ENCODE measurements around the gene RAP1A. TPM values are rescaled to one million over a fixed set of nuclear protein-coding genes. Genes with fewer than 3 reads are reported as not detected.

RAP1A gene
- total and polyA plus RNA-seq, 10 donors, result 83.3 to 125 (median 105) TPM

GRCh38 chr1:111734426-111734825 is 114.8 kb downstream of the RAP1A start:
- Histone ChIP-seq H3K4me3 (peak overlapping the region in 1 of 8 donors; percentile 49), H3K27me3 (replicated peaks in 1 of 7) (peaks cover 0 to 23% (median 0%) of the 10 kb centered on the region in 7 donors), H3K4me1 (peaks cover 11 to 88% (median 60%) of the 10 kb centered on the region in 6 donors), H3K9me3 (no peaks in the 10 kb centered on the region), H3K27ac (peak overlapping the region in 7 of 8 donors; percentile 73 to 98 (median 85)), H3K36me3 (no peaks in the 10 kb centered on the region)
- WGBS, 5 donors, result 81 to 95% (median 88%) methylated on average over 3 of the region's 3 CpGs
- intact Hi-C loops (cut with DNase I; ENCODE audit: low total_unique reads), result no loop called here
- TF ChIP-seq POLR2AphosphoS5 (IDR thresholded peaks at IDR 0.05) (no peak), POLR2A (IDR thresholded peaks at IDR 0.05) (no peak)
- TF ChIP-seq, protein P1, sequence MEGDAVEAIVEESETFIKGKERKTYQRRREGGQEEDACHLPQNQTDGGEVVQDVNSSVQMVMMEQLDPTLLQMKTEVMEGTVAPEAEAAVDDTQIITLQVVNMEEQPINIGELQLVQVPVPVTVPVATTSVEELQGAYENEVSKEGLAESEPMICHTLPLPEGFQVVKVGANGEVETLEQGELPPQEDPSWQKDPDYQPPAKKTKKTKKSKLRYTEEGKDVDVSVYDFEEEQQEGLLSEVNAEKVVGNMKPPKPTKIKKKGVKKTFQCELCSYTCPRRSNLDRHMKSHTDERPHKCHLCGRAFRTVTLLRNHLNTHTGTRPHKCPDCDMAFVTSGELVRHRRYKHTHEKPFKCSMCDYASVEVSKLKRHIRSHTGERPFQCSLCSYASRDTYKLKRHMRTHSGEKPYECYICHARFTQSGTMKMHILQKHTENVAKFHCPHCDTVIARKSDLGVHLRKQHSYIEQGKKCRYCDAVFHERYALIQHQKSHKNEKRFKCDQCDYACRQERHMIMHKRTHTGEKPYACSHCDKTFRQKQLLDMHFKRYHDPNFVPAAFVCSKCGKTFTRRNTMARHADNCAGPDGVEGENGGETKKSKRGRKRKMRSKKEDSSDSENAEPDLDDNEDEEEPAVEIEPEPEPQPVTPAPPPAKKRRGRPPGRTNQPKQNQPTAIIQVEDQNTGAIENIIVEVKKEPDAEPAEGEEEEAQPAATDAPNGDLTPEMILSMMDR (IDR thresholded peaks at IDR 0.05 in 8 of 11, conservative IDR thresholded peaks at IDR 0.05 in 3 of 11), result no peak
- DNase-seq, result no peak

- Histone ChIP-seq H3K27ac (peak overlapping the region in 5 of 8 donors; percentile 82 to 98 (median 90)), H3K4me1 (peaks cover 11 to 92% (median 62%) of the 10 kb centered on the region in 6 donors), H3K9me3 (no peaks in the 10 kb centered on the region), H3K36me3 (no peaks in the 10 kb centered on the region), H3K27me3 (replicated peaks in 1 of 7) (peaks cover 0 to 27% (median 0%) of the 10 kb centered on the region in 7 donors), H3K4me3 (peak overlapping the region in 1 of 8 donors; percentile 49)
- TF ChIP-seq, protein P1 (IDR thresholded peaks at IDR 0.05 in 8 of 11, conservative IDR thresholded peaks at IDR 0.05 in 3 of 11), result no peak
- TF ChIP-seq POLR2A (IDR thresholded peaks at IDR 0.05) (no peak), POLR2AphosphoS5 (IDR thresholded peaks at IDR 0.05) (no peak)
- 82 to 90% (median 86%) methylated on average over 3 of the region's 3 CpGs for WGBS, 5 donors
- no peak for DNase-seq
- intact Hi-C loops (cut with DNase I; ENCODE audit: low total_unique reads), result no loop called here
Observed at GRCh38 chr1:111734856-111735255, 115.3 kb downstream of the RAP1A start.

DNA sequence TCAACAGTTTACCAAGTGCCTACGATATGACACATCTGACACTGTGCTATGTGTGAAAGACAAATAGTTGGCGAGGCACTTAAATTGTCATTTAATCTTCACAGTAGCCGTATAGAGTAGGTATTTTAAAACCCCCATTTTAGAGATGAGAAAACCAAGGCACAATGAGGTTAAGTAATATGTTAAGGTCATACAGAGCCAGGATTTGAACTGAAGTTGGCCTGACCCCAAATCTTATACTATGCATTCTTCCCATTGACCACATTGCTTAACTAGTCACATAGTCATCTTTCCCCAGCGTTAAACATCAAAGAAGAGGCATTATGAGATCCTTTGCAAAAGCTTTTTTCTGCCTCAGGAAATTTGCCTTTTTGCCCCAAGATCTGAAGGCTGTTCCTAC is 115.7 kb downstream of the RAP1A start:
- H3K4me3 ChIP-seq, result no peak overlapping the region
- peak overlapping the region in 5 of 8 donors; percentile 44 to 98 (median 90) for H3K27ac ChIP-seq
- intact Hi-C loops (cut with DNase I; ENCODE audit: low total_unique reads), result no loop called here
- no peak for DNase-seq
- H3K4me1 ChIP-seq, result peaks cover 11 to 96% (median 64%) of the 10 kb centered on the region in 6 donors
- H3K36me3 ChIP-seq, result no peaks in the 10 kb centered on the region
- peaks cover 0 to 32% (median 4%) of the 10 kb centered on the region in 7 donors for H3K27me3 ChIP-seq (replicated peaks in 1 of 7)
- TF ChIP-seq POLR2AphosphoS5 (IDR thresholded peaks at IDR 0.05) (no peak), POLR2A (IDR thresholded peaks at IDR 0.05) (no peak)
- TF ChIP-seq, protein P1 (IDR thresholded peaks at IDR 0.05 in 8 of 11, conservative IDR thresholded peaks at IDR 0.05 in 3 of 11), result no peak
- no peaks in the 10 kb centered on the region for H3K9me3 ChIP-seq
- WGBS, 5 donors, result 82 to 95% (median 91%) methylated on average over 4 of the region's 4 CpGs

DNA sequence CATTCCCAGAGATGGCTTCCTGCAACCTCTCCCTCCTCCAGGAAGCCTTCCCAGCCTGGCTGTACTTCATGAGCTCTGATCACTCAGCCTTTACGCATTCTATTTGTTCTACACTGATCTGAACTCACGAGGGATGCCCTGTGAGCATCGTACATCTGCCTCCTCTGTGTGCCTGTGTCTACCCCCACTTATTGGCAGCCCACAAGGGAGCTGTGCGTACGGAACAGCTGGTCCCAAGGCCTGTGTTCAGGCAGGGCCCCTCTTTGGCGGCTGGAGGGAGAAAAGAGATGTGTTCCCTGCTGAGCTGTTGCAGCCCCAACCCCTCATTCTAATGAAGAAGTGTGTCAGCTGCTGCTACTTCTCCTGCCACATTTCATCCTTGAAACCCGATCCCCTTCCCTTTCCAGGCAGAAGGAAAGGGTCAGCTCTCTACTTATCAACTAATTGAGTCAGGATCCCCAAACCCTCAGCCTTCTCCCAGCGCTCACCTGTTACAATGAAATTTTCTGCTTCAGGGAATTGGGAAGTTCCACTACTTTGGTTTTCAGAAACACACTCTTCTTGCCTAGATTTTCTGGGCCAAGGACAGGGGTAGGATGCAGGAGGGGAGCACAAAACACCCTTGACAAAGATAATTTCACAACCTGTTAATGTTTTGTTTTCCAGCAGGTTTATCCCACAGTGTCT is 116.4 kb downstream of the RAP1A start:
- peaks cover 14 to 94% (median 67%) of the 10 kb centered on the region in 6 donors for H3K4me1 ChIP-seq
- no peak overlapping the region for H3K4me3 ChIP-seq
- intact Hi-C loops (cut with DNase I; ENCODE audit: low total_unique reads), result no loop called here
- H3K36me3 ChIP-seq, result no peaks in the 10 kb centered on the region
- WGBS, 5 donors, result 62 to 81% (median 76%) methylated on average over 7 to 8 of the region's 8 CpGs
- peak in 2 of 3 donors; percentile 45 to 65 for TF ChIP-seq POLR2AphosphoS5 (IDR thresholded peaks at IDR 0.05)
- TF ChIP-seq POLR2A (IDR thresholded peaks at IDR 0.05), result no peak
- TF ChIP-seq, protein P1 (IDR thresholded peaks at IDR 0.05 in 8 of 11, conservative IDR thresholded peaks at IDR 0.05 in 3 of 11), result no peak
- H3K27ac ChIP-seq, result peak overlapping the region in 5 of 8 donors; percentile 44 to 98 (median 90)
- H3K9me3 ChIP-seq, result no peaks in the 10 kb centered on the region
- no peak for DNase-seq
- peaks cover 0 to 38% (median 8%) of the 10 kb centered on the region in 7 donors for H3K27me3 ChIP-seq (replicated peaks in 1 of 7)

Data from spleen (tissue), 11 donors.